Measurements from ENCODE around the gene IPMK.

Gene IPMK

GRCh38 chr10:58267713-58268453 is at the start of gene IPMK:
Gene IPMK, minus strand, starts transcription at chr10:58267894. Its CDS starts 283 bp downstream, at chr10:58267611.
- DNase-seq (ENCODE audit: low read depth, low spot score): peak; percentile 92

GRCh38 chr10:58316874-58317273 is 49.2 kb upstream of the IPMK start:
- no peak for DNase-seq (ENCODE audit: low read depth, low spot score)

- DNase-seq (ENCODE audit: low read depth, low spot score): no peak
These were observed 43.3 kb upstream of the IPMK start for GRCh38 chr10:58311026-58311425.

GRCh38 chr10:58307676-58308075 is 40.0 kb upstream of the IPMK start:
- no peak for DNase-seq (ENCODE audit: low read depth, low spot score)

GRCh38 chr10:58305821-58306220 is 38.1 kb upstream of the IPMK start:
- DNase-seq (ENCODE audit: low read depth, low spot score): no peak

GRCh38 chr10:58304099-58304633 is 36.5 kb upstream of the IPMK start:
- DNase-seq (ENCODE audit: low read depth, low spot score): no peak

- no peak for DNase-seq (ENCODE audit: low read depth, low spot score)
These were observed 34.6 kb upstream of the IPMK start for GRCh38 chr10:58302254-58302653.

GRCh38 chr10:58300676-58301075 is 33.0 kb upstream of the IPMK start:
- DNase-seq (ENCODE audit: low read depth, low spot score): no peak

- peak; percentile 34 for DNase-seq (ENCODE audit: low read depth, low spot score)
These were observed 31.9 kb upstream of the IPMK start for GRCh38 chr10:58299580-58299979.

- no peak for DNase-seq (ENCODE audit: low read depth, low spot score)
These were observed 26.3 kb upstream of the IPMK start for GRCh38 chr10:58293989-58294388.

GRCh38 chr10:58291538-58292174 is 24.0 kb upstream of the IPMK start:
- no peak for DNase-seq (ENCODE audit: low read depth, low spot score)

GRCh38 chr10:58282615-58283014 is 14.9 kb upstream of the IPMK start:
- no peak for DNase-seq (ENCODE audit: low read depth, low spot score)

- DNase-seq (ENCODE audit: low read depth, low spot score): no peak
These were observed 13.5 kb upstream of the IPMK start for GRCh38 chr10:58281092-58281752.

GRCh38 chr10:58280477-58280876 is 12.8 kb upstream of the IPMK start:
- no peak for DNase-seq (ENCODE audit: low read depth, low spot score)

- DNase-seq (ENCODE audit: low read depth, low spot score): no peak
These were observed 11.2 kb upstream of the IPMK start for GRCh38 chr10:58278962-58279307.

GRCh38 chr10:58278274-58278961 is 10.7 kb upstream of the IPMK start:
- no peak for DNase-seq (ENCODE audit: low read depth, low spot score)

- DNase-seq (ENCODE audit: low read depth, low spot score): peak; percentile 63
These were observed 8.2 kb upstream of the IPMK start for GRCh38 chr10:58275908-58276307.

GRCh38 chr10:58275261-58275660 is 7.6 kb upstream of the IPMK start:
- no peak for DNase-seq (ENCODE audit: low read depth, low spot score)

- DNase-seq (ENCODE audit: low read depth, low spot score): no peak
These were observed 2.1 kb upstream of the IPMK start for GRCh38 chr10:58269782-58270290.

GRCh38 chr10:58268946-58269781 is 1.5 kb upstream of the IPMK start, which contains the start of gene CISD1:
Gene CISD1, plus strand, starts transcription at chr10:58269162. Its CDS starts 112 bp downstream, at chr10:58269274.
- peak; percentile 99 for DNase-seq (ENCODE audit: low read depth, low spot score)

- no peak for DNase-seq (ENCODE audit: low read depth, low spot score)
These were observed 806 bp upstream of the IPMK start for GRCh38 chr10:58268454-58268945.

Data from ELF-1 (cell line).